ENCODE results near the gene PDE7B.

- TF ChIP-seq CTCF (IDR thresholded peaks at IDR 0.05), result no peak
- TF ChIP-seq ZFX (IDR thresholded peaks at IDR 0.05; ENCODE audit: borderline replicate concordance), result no peak
Measured at GRCh38 chr6:136230219-136230853, 378.8 kb downstream of the PDE7B start.

All from 22Rv1 (cell line).